Upper lobe of right lung (tissue), 1 donor: ENCODE data around the gene DNMT3A. TPM values are rescaled to one million over a fixed set of nuclear protein-coding genes. Genes with fewer than 3 reads are reported as not detected.

Experiments
- ATAC-seq: fragments of 200-7000 bp; cut with Tn5 transposase; one replicate; pipeline ENCODE4 v1.9.1; 2020; ENCODE audit warnings: mild to moderate bottlenecking, moderate library complexity
- DNase-seq: peaks from one replicate; pipeline ENCODE4 v3.0.0-alpha.2; 2020
- H3K27ac ChIP-seq: fragments of 200-600 bp; one replicate; pipeline ENCODE4 v1.8.0; 2022
- H3K27me3 ChIP-seq: fragments of 200-600 bp; one replicate; pipeline ENCODE4 v1.8.0; 2022; ENCODE audit warnings: mild to moderate bottlenecking
- H3K36me3 ChIP-seq: fragments of 200-600 bp; one replicate; pipeline ENCODE4 v1.8.0; 2022
- H3K4me1 ChIP-seq: fragments of 200-600 bp; one replicate; pipeline ENCODE4 v1.8.0; 2022
- H3K4me3 ChIP-seq: fragments of 200-600 bp; one replicate; pipeline ENCODE4 v1.8.0; 2022; ENCODE audit warnings: mild to moderate bottlenecking
- H3K9me3 ChIP-seq: fragments of 200-600 bp; one replicate; pipeline ENCODE4 v1.8.0; 2022
- intact Hi-C: fragments of 100-400 bp; cut with DNase I; formaldehyde crosslinking; loops from one replicate; pipeline ENCODE4 v1.11.0; 2022
- total RNA-seq: library from RNA; stranded (reverse); fragmentation: NEBNext Ultra II Directional; extraction: Animal tissue kit (Norgen Biotek cat#: 25700); gene quantifications from one replicate; pipeline ENCODE4 v1.2.1, GENCODE V29; 2021
- TF ChIP-seq, protein P1 (sequence below): fragments of 200-600 bp; IDR thresholded peaks from one replicate; pipeline ENCODE4 v1.8.0; 2022; ENCODE audit warnings: antibody characterized with exemption
- donor health status: DM: no; HTN: yes; CAD: no; lungs with severe emphysema.

The DNMT3A gene
- total RNA-seq, 1 donor from 2014 or later = 31.3 TPM

DNA sequence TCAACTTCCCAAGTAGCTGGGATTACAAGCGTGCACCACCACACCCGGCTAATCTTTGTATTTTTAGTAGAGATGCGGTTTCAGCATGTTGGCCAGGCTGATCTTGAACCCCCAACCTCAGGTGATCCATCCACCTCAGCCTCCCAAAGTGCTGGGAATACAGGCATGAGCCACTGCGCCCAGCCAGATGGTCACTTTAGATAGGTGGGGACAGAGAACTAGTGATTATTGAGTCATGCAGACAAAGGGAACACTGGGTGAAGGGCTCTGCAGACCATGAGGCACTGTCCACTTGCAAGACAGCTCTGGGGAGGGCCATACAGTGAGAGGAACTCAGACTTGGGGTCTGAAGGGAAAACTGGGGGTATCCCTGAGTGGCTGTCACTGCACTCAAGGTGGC is 114.9 kb downstream of the DNMT3A start:
- Histone ChIP-seq H3K27ac (no peak overlapping the region), H3K36me3 (no peaks in the 10 kb centered on the region), H3K27me3 (no peaks in the 10 kb centered on the region), H3K9me3 (no peaks in the 10 kb centered on the region), H3K4me1 (peaks cover 9% of the 10 kb centered on the region), H3K4me3 (no peak overlapping the region)
- DNase-seq (no peak), ATAC-seq (no peak)
- TF ChIP-seq, protein P1, sequence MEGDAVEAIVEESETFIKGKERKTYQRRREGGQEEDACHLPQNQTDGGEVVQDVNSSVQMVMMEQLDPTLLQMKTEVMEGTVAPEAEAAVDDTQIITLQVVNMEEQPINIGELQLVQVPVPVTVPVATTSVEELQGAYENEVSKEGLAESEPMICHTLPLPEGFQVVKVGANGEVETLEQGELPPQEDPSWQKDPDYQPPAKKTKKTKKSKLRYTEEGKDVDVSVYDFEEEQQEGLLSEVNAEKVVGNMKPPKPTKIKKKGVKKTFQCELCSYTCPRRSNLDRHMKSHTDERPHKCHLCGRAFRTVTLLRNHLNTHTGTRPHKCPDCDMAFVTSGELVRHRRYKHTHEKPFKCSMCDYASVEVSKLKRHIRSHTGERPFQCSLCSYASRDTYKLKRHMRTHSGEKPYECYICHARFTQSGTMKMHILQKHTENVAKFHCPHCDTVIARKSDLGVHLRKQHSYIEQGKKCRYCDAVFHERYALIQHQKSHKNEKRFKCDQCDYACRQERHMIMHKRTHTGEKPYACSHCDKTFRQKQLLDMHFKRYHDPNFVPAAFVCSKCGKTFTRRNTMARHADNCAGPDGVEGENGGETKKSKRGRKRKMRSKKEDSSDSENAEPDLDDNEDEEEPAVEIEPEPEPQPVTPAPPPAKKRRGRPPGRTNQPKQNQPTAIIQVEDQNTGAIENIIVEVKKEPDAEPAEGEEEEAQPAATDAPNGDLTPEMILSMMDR = no peak
- intact Hi-C loops = no loop called here

DNA sequence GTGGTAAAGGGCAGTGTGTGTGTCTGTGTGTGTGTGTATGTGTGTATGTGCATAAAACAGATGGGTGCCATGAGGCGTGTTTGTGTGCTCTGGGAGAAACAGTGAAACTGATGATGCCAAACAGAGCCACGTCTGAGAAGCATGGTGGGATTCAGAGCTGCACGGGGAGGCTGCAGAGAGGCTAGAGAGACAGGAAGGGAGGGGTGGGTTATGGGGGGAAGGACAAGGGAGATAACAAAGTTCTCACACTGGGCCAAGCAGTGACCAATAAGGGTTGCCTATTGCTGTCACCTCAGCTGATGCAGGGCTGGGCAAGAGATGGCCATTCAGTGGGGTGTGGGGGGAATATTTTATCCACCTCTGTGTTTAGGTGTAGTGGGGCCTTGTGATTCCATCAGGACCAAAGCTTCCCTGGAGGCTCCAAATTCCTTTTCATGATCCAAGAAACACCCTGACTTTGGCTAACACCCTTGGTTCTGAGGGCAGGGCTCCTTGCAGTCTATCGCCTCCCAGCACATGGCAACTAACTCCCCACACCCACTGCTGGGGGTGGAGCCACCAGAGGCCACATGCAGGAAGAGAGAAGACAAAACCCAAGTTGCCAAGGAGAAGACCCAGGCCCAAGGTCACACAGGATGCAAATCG is 119.1 kb downstream of the DNMT3A start:
- TF ChIP-seq, protein P1 = no peak
- Histone ChIP-seq H3K4me1 (no peaks in the 10 kb centered on the region), H3K27ac (no peak overlapping the region), H3K27me3 (no peaks in the 10 kb centered on the region), H3K9me3 (no peaks in the 10 kb centered on the region), H3K4me3 (no peak overlapping the region), H3K36me3 (no peaks in the 10 kb centered on the region)
- ATAC-seq (no peak), DNase-seq (no peak)
- intact Hi-C loops = no loop called here

DNA sequence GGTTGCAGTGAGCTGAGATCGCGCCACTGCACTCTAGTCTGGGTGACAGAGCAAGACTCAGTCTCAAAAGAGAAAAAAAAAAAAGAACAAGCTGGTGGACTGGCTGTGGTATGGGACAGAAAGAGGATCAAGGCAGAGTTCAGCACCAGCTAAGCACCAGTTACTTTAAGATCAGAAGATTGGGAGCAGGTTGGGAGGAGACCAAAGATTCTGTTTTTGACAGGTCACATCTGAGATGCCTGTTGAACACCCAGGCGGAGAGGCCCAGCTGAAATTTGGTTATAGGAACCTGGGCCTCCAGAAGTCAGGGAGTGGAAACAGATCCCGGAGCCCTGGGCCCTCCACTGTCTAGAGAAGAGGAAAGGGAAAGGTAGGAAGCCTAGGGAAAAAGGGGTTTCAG is 120.1 kb downstream of the DNMT3A start:
- ATAC-seq = no peak
- intact Hi-C loops = no loop called here
- H3K4me3 ChIP-seq = no peak overlapping the region
- H3K4me1 ChIP-seq = peaks cover 4% of the 10 kb centered on the region
- TF ChIP-seq, protein P1 = no peak
- no peaks in the 10 kb centered on the region for H3K36me3 ChIP-seq
- no peaks in the 10 kb centered on the region for H3K27me3 ChIP-seq
- no peaks in the 10 kb centered on the region for H3K9me3 ChIP-seq
- no peak overlapping the region for H3K27ac ChIP-seq
- no peak for DNase-seq

DNA sequence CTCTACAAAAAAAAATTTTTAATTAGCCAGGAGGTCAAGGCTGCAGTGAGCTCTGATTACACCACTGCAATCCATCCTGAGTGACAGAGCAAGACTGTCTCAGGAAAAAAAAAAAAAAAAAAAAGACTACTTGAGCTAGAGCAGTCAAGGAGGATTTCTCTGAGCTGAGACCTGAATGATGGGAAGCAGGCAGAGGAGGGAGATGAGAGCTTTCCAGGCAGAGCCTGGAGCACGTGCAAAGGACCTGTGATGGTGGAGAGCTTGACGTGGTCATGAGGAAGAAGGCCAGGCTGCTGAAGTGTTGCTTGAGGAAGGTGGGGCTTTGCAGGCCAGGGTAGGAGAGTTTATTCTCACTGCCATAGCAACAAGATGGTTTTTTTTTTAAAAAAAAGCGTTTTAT is 121.4 kb downstream of the DNMT3A start:
- intact Hi-C loops = no loop called here
- no peaks in the 10 kb centered on the region for H3K36me3 ChIP-seq
- no peak overlapping the region for H3K27ac ChIP-seq
- ATAC-seq = no peak
- H3K4me1 ChIP-seq = peaks cover 6% of the 10 kb centered on the region
- H3K27me3 ChIP-seq = no peaks in the 10 kb centered on the region
- H3K4me3 ChIP-seq = no peak overlapping the region
- no peaks in the 10 kb centered on the region for H3K9me3 ChIP-seq
- TF ChIP-seq, protein P1 = no peak
- no peak for DNase-seq

DNA sequence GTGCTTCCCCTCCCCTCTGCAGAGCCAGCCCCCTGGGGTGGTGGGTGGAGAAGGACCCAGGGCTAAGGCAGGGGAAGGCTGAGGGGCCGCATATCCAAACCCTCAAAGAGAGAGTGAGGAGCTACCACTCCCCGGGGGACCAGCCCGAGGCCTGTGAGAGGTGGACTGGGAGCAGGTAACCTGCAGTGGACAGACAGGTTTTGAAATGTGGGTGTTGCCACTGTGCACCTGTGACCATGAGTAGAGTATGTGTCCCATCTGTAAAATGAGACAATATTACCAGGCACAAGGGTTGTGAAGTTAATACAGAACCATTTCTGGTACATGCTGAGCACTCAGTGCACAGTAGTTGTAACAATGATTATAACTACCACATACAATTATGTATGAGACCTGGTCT is 122.1 kb downstream of the DNMT3A start:
- TF ChIP-seq, protein P1 = no peak
- DNase-seq (no peak), ATAC-seq (no peak)
- intact Hi-C loops = no loop called here
- no peaks in the 10 kb centered on the region for H3K36me3 ChIP-seq
- H3K27me3 ChIP-seq = no peaks in the 10 kb centered on the region
- peaks cover 6% of the 10 kb centered on the region for H3K4me1 ChIP-seq
- H3K4me3 ChIP-seq = no peak overlapping the region
- no peaks in the 10 kb centered on the region for H3K9me3 ChIP-seq
- H3K27ac ChIP-seq = no peak overlapping the region

DNA sequence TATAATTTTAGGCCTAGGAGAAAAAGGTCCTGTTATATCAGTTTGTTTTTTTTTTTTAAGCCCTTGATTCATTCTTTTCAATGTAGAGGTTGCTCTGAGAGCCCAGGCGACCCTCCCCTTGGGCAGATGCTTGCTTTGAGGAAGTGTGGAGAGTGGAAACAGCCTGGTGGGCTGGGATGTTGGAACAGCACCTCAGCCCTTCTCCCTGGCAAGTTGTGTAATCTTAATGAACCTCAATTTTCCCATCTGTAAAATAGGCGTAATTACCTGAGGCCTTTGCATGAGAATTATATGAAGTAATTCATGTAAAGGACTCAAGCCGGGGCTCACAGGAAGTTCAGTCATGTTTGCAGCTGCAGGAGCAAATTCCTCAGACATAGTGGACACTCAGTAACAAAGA is 123.6 kb downstream of the DNMT3A start:
- H3K36me3 ChIP-seq = no peaks in the 10 kb centered on the region
- no peak for ATAC-seq
- DNase-seq = no peak
- H3K27ac ChIP-seq = no peak overlapping the region
- no peak overlapping the region for H3K4me3 ChIP-seq
- peaks cover 6% of the 10 kb centered on the region for H3K4me1 ChIP-seq
- intact Hi-C loops = no loop called here
- no peaks in the 10 kb centered on the region for H3K27me3 ChIP-seq
- no peaks in the 10 kb centered on the region for H3K9me3 ChIP-seq
- TF ChIP-seq, protein P1 = no peak
